BE2C (cell line): ENCODE measurements around the gene AGBL1.
"Not testable (repeated sequence)": the region's sequence is repeated elsewhere in the genome, so short reads cannot be mapped to it uniquely, and the experiment has no call there.

Experiments used
- DNase-seq: peaks from one replicate; pipeline ENCODE4 v3.0.0-alpha.2; 2020
- H3K27me3 ChIP-seq: fragments of 250-450 bp; sonication (Bioruptor Pico); 2 replicates; pipeline ENCODE4 v1.5.1; 2020; ENCODE audit warnings: mild to moderate bottlenecking
- H3K36me3 ChIP-seq: fragments of 250-450 bp; sonication (Bioruptor Pico); 2 replicates; pipeline ENCODE4 v1.5.1; 2020; ENCODE audit warnings: mild to moderate bottlenecking
- H3K4me1 ChIP-seq: fragments of 250-450 bp; sonication (Bioruptor Pico); 2 replicates; pipeline ENCODE4 v1.5.1; 2020
- H3K4me3 ChIP-seq: 2 replicates; pipeline ENCODE4 v1.5.1; 2011; ENCODE audit warnings: low read depth, low read length
- H3K9me3 ChIP-seq: fragments of 250-450 bp; sonication (Bioruptor Pico); 2 replicates; pipeline ENCODE4 v1.5.1; 2020
- CTCF ChIP-seq: IDR thresholded peaks from 2 replicates; pipeline ENCODE4 v1.5.1; 2012; ENCODE audit warnings: mild to moderate bottlenecking, low read depth, low read length

Gene AGBL1

GRCh38 chr15:86870846-86871245 is 791.2 kb downstream of the AGBL1 start:
- no peaks in the 10 kb centered on the region for H3K4me1 ChIP-seq
- H3K4me3 ChIP-seq, result no peak overlapping the region
- no peak for DNase-seq
- peaks cover 2% of the 10 kb centered on the region; the same call in 1 of the 2 replicates for H3K27me3 ChIP-seq
- no peaks in the 10 kb centered on the region for H3K36me3 ChIP-seq
- TF ChIP-seq CTCF, result no peak
- H3K9me3 ChIP-seq, result no peaks in the 10 kb centered on the region

- Histone ChIP-seq H3K36me3 (no peaks in the 10 kb centered on the region), H3K4me1 (no peaks in the 10 kb centered on the region), H3K4me3 (no peak overlapping the region), H3K27me3 (peaks cover 2% of the 10 kb centered on the region; the same call in 1 of the 2 replicates), H3K9me3 (no peaks in the 10 kb centered on the region)
- no peak for TF ChIP-seq CTCF
- DNase-seq, result no peak
These were observed 792.3 kb downstream of the AGBL1 start for GRCh38 chr15:86871964-86872363.

- Histone ChIP-seq H3K27me3 (no peaks in the 10 kb centered on the region), H3K36me3 (no peaks in the 10 kb centered on the region), H3K9me3 (no peaks in the 10 kb centered on the region), H3K4me1 (no peaks in the 10 kb centered on the region), H3K4me3 (no peak overlapping the region)
- no peak for TF ChIP-seq CTCF
- DNase-seq, result no peak
These were observed 793.1 kb downstream of the AGBL1 start for GRCh38 chr15:86872782-86873181.

GRCh38 chr15:86875067-86875466 is 795.4 kb downstream of the AGBL1 start:
- Histone ChIP-seq H3K4me3 (no peak overlapping the region), H3K4me1 (no peaks in the 10 kb centered on the region), H3K27me3 (no peaks in the 10 kb centered on the region), H3K36me3 (no peaks in the 10 kb centered on the region), H3K9me3 (no peaks in the 10 kb centered on the region)
- TF ChIP-seq CTCF, result no peak
- no peak for DNase-seq

- Histone ChIP-seq H3K27me3 (no peaks in the 10 kb centered on the region), H3K4me3 (no peak overlapping the region), H3K9me3 (no peaks in the 10 kb centered on the region), H3K36me3 (no peaks in the 10 kb centered on the region), H3K4me1 (no peaks in the 10 kb centered on the region)
- no peak for TF ChIP-seq CTCF
- DNase-seq, result no peak
These were observed 796.8 kb downstream of the AGBL1 start for GRCh38 chr15:86876387-86876944.

GRCh38 chr15:86877171-86877631 is 797.5 kb downstream of the AGBL1 start:
- DNase-seq, result no peak
- no peaks in the 10 kb centered on the region for H3K4me1 ChIP-seq
- H3K4me3 ChIP-seq, result no peak overlapping the region
- no peaks in the 10 kb centered on the region for H3K27me3 ChIP-seq
- TF ChIP-seq CTCF, result peak; percentile 26; the same call in 1 of the 2 replicates
- H3K36me3 ChIP-seq, result no peaks in the 10 kb centered on the region
- no peaks in the 10 kb centered on the region for H3K9me3 ChIP-seq

- DNase-seq, H3K4me1 ChIP-seq, H3K27me3 ChIP-seq, H3K4me3 ChIP-seq, H3K36me3 ChIP-seq, H3K9me3 ChIP-seq: not testable (repeated sequence)
These were observed 799.2 kb downstream of the AGBL1 start for GRCh38 chr15:86878844-86879243.
